Endothelial cell of umbilical vein (primary cell): ENCODE data around the gene C1orf94. TPM values are rescaled to one million over a fixed set of nuclear protein-coding genes. Genes with fewer than 3 reads are reported as not detected.

Source experiments
- BruUV-seq: library from RNA; stranded (reverse); fragments of 400-500 nt; replicated peaks from 2 replicates; lab custom pipeline; 2021; lab: Mats Ljungman, UMichigan
- CTCF ChIA-PET: fragments of 300-600, 350-600 bp; sonication (Branson Sonifier 250); formaldehyde crosslinking; loops from one replicate; lab custom pipeline; 2021; ENCODE audit warnings: antibody characterized with exemption, inconsistent platforms; lab: Charles Lee
- POLR2A ChIA-PET: fragments of 300-600, 350-600 bp; sonication (Branson Sonifier 250); formaldehyde crosslinking; loops from one replicate; lab custom pipeline; 2021; ENCODE audit warnings: antibody characterized with exemption, inconsistent platforms; lab: Charles Lee
- DNase-seq: peaks from one replicate; pipeline ENCODE4 v3.0.0-alpha.2; 2011; ENCODE audit warnings: low read depth, low spot score
- FAIRE-seq: peaks from 2 replicates; lab custom pipeline; 2011; peaks lifted over from hg19 to GRCh38; lab: Jason Lieb, UNC
- H2AFZ ChIP-seq: 2 replicates; pipeline ENCODE4 v1.6.0; 2012; ENCODE audit warnings: low read depth, low read length, control low read depth, inconsistent platforms
- H3K27ac ChIP-seq: 2 replicates; pipeline ENCODE4 v1.5.1; 2011; ENCODE audit warnings: low read depth, mild to moderate bottlenecking, control low read depth, low read length, moderate library complexity; ENCODE audit not compliant: insufficient read depth
- H3K27me3 ChIP-seq, 2 experiments: 2 replicates each; pipeline versions ENCODE4 v1.6.0 to v1.6.1; 2011; ENCODE audit warnings: low read length in 2 of 2, mixed read lengths in 1 of 2; ENCODE audit not compliant: control insufficient read depth in 2 of 2, insufficient read depth in 2 of 2
- H3K36me3 ChIP-seq, 2 experiments: 2 replicates in 1 of 2; 3 replicates in 1 of 2; pipeline ENCODE4 v1.5.1; 2011; ENCODE audit warnings: low read length in 2 of 2, mild to moderate bottlenecking in 1 of 2, moderate library complexity in 1 of 2; ENCODE audit not compliant: control insufficient read depth in 2 of 2, insufficient read depth in 2 of 2; ENCODE audit errors: extremely low read depth in 1 of 2
- H3K4me1 ChIP-seq: 3 replicates; pipeline ENCODE4 v1.5.1; 2011; ENCODE audit warnings: mild to moderate bottlenecking, low read length; ENCODE audit not compliant: control insufficient read depth, insufficient read depth; ENCODE audit errors: extremely low read depth
- H3K4me2 ChIP-seq: 2 replicates; pipeline ENCODE4 v1.6.1; 2011; ENCODE audit warnings: low read length, control low read depth, mixed read lengths; ENCODE audit not compliant: insufficient read depth
- H3K4me3 ChIP-seq, 3 experiments: fragments of 200-600 bp in 1 of 3; sonication (generic), shearing (Covaris generic) in 1 of 3; replicated peaks in 1 of 3; 2 replicates each; pipeline ENCODE4 v1.5.1; 2011 to 2016; ENCODE audit warnings: control low read depth in 3 of 3, low read length in 3 of 3, mild to moderate bottlenecking in 2 of 3, inconsistent platforms in 1 of 3, low read depth in 1 of 3, moderate library complexity in 1 of 3; ENCODE audit not compliant: insufficient read depth in 1 of 3
- H3K79me2 ChIP-seq: 2 replicates; pipeline ENCODE4 v1.6.0; 2012; ENCODE audit warnings: low read length, inconsistent platforms; ENCODE audit not compliant: control insufficient read depth, insufficient read depth
- H3K9ac ChIP-seq: replicated peaks from 2 replicates; pipeline ENCODE3; 2011; ENCODE audit warnings: low read length, control low read depth; ENCODE audit not compliant: insufficient read depth; ENCODE audit errors: extremely low read depth
- H3K9me1 ChIP-seq: replicated peaks from 3 replicates; pipeline ENCODE4 v1.6.0; 2011; ENCODE audit warnings: mild to moderate bottlenecking, low read length; ENCODE audit not compliant: control insufficient read depth, insufficient read depth; ENCODE audit errors: extremely low read depth
- H3K9me3 ChIP-seq: replicated peaks from 2 replicates; pipeline ENCODE4 v1.5.1; 2012; ENCODE audit warnings: low read length, inconsistent platforms; ENCODE audit not compliant: control insufficient read depth, insufficient read depth
- H4K20me1 ChIP-seq: replicated peaks from 2 replicates; pipeline ENCODE3; 2011; ENCODE audit warnings: mild to moderate bottlenecking, low read length; ENCODE audit not compliant: control insufficient read depth, insufficient read depth; ENCODE audit errors: extremely low read depth
- CTCF ChIP-seq, 2 donors: IDR thresholded peaks; 1 replicate in 1 of 2; 2 replicates in 1 of 2; pipeline ENCODE4 v1.5.1; 2011; ENCODE audit warnings: low read length in 2 of 2, mild to moderate bottlenecking in 2 of 2, moderate library complexity in 2 of 2, control low read depth in 1 of 2, inconsistent platforms in 1 of 2, low read depth in 1 of 2; ENCODE audit not compliant: insufficient read depth in 1 of 2; ENCODE audit errors: extremely low read depth in 1 of 2
- EZH2 ChIP-seq: IDR thresholded peaks from 2 replicates; pipeline ENCODE4 v1.6.1; 2012; ENCODE audit warnings: borderline replicate concordance, low read depth, mild to moderate bottlenecking, moderate library complexity, low read length, inconsistent platforms; ENCODE audit not compliant: severe bottlenecking
- FOS ChIP-seq: IDR thresholded peaks from 2 replicates; pipeline ENCODE4 v1.6.1; 2011; ENCODE audit warnings: mild to moderate bottlenecking, low read length, moderate library complexity, borderline replicate concordance; ENCODE audit not compliant: insufficient read depth
- GATA2 ChIP-seq: IDR thresholded peaks from 2 replicates; pipeline ENCODE4 v1.7.0; 2011; ENCODE audit warnings: low read depth, mild to moderate bottlenecking, moderate library complexity, mixed read lengths, low read length; ENCODE audit not compliant: insufficient read length, insufficient read depth
- JUN ChIP-seq: IDR thresholded peaks from 2 replicates; pipeline ENCODE4 v1.6.1; 2011; ENCODE audit warnings: borderline replicate concordance, low read depth; ENCODE audit not compliant: insufficient read length, insufficient read depth
- MAX ChIP-seq: IDR thresholded peaks from 2 replicates; pipeline ENCODE4 v1.6.1; 2011; ENCODE audit not compliant: insufficient read depth, insufficient read length
- MYC ChIP-seq: IDR thresholded peaks from one replicate; pipeline ENCODE4 v1.6.1; 2011; ENCODE audit warnings: mild to moderate bottlenecking, low read depth, low read length
- POLR2A ChIP-seq: IDR thresholded peaks from 2 replicates; pipeline ENCODE4 v1.6.1; 2012; ENCODE audit warnings: low read depth, mild to moderate bottlenecking, control low read depth, low read length
- POLR2AphosphoS5 ChIP-seq: IDR thresholded peaks from 2 replicates; pipeline ENCODE4 v1.6.1; 2012; ENCODE audit warnings: low read depth, mild to moderate bottlenecking, control low read depth, low read length, moderate library complexity; ENCODE audit not compliant: insufficient read depth
- dilution Hi-C: fragments of 300-500 bp; cut with MboI; formaldehyde crosslinking; loops from one replicate; pipeline ENCODE4 v1.15.0; 2019; ENCODE audit warnings: low sequenced_read_pairs; ENCODE audit not compliant: extremely low pct_ligation_motif_present
- intact Hi-C: fragments of 100-400 bp; cut with micrococcal nuclease; formaldehyde crosslinking; loops from one replicate; pipeline ENCODE4 v1.10.0; 2022
- polyA plus RNA-seq, 4 experiments: library from polyadenylated mRNA; depleted of rRNA in 3 of 4; stranded (reverse) in 3 of 4; unstranded in 1 of 4; fragments of >200 nt; gene quantifications; 2 replicates each; pipeline versions ENCODE4 v1.2.1 to v1.2.3, GENCODE V29; 2011 to 2012; ENCODE audit warnings: missing spikeins in 1 of 4
- total RNA-seq: library from RNA; stranded (reverse); gene quantifications from 2 replicates; pipeline ENCODE4 v1.2.3, GENCODE V29; 2021

The C1orf94 gene
- total and polyA plus RNA-seq, 2 donors (not counting 3 experiments of a cell fraction or from before 2014, with no cell fraction given): not detected

GRCh38 chr1:34143975-34144374 is 32.7 kb upstream of the C1orf94 start:
- H3K9me1 ChIP-seq: no peaks in the 10 kb centered on the region
- peaks cover 5% of the 10 kb centered on the region for H3K9me3 ChIP-seq
- ChIA-PET POLR2A (no interaction called here), CTCF (no interaction called here)
- H3K79me2 ChIP-seq: no peaks in the 10 kb centered on the region
- H3K4me3 ChIP-seq: no peak overlapping the region
- H3K27me3 ChIP-seq: no peaks in the 10 kb centered on the region
- no peak for TF ChIP-seq CTCF (IDR thresholded peaks at IDR 0.05; ENCODE audit: extremely low read depth in 1 of 2, insufficient read depth in 1 of 2, low read depth in 1 of 2, low read length in 2 of 2)
- TF ChIP-seq POLR2AphosphoS5: no peak
- TF ChIP-seq POLR2A: no peak
- no peak for TF ChIP-seq JUN
- no peak for TF ChIP-seq MYC
- no peak for TF ChIP-seq FOS
- no peak for TF ChIP-seq MAX
- no peak for TF ChIP-seq EZH2
- TF ChIP-seq GATA2: no peak
- no peak overlapping the region for H3K27ac ChIP-seq
- H4K20me1 ChIP-seq: no peaks in the 10 kb centered on the region
- FAIRE-seq (no peak), DNase-seq (no peak)
- H3K36me3 ChIP-seq: no peaks in the 10 kb centered on the region
- no peaks in the 10 kb centered on the region for H3K4me1 ChIP-seq
- H3K9ac ChIP-seq: no peak overlapping the region
- BruUV-seq: no TSS peak
- dilution Hi-C loops: no loop called here
- no peak overlapping the region for H3K4me2 ChIP-seq
- H2AFZ ChIP-seq: no peak overlapping the region
- intact Hi-C loops: no loop called here
